Chondrocyte (in vitro differentiated cells): Measurements from ENCODE around the gene CBX4. TPM values are rescaled to one million over a fixed set of nuclear protein-coding genes. Genes with fewer than 3 reads are reported as not detected.

ENCODE experiments used
- DNase-seq: peaks from one replicate; pipeline ENCODE4 v3.0.0; 2021; ENCODE audit warnings: mixed read lengths, low spot score
- H3K27ac Mint-ChIP-seq: one replicate; pipeline ENCODE4 v1.8.0; 2021; ENCODE audit warnings: mild to moderate bottlenecking, moderate library complexity, mixed read lengths; ENCODE audit not compliant: unreplicated experiment
- H3K27me3 Mint-ChIP-seq: 2 replicates; pipeline ENCODE4 v1.8.0; 2021; ENCODE audit warnings: low read depth, mixed read lengths
- H3K36me3 Mint-ChIP-seq: 2 replicates; pipeline ENCODE4 v1.8.0; 2021; ENCODE audit warnings: low read depth, mixed read lengths
- H3K4me1 Mint-ChIP-seq: 2 replicates; pipeline ENCODE4 v1.8.0; 2021; ENCODE audit warnings: low read depth, mild to moderate bottlenecking, mixed read lengths
- H3K4me3 Mint-ChIP-seq: one replicate; pipeline ENCODE4 v1.8.0; 2021; ENCODE audit warnings: mild to moderate bottlenecking, moderate library complexity, mixed read lengths; ENCODE audit not compliant: unreplicated experiment
- H3K9me3 Mint-ChIP-seq: 2 replicates; pipeline ENCODE4 v1.8.0; 2021; ENCODE audit warnings: low read depth, mixed read lengths
- CTCF ChIP-seq: fragments of 200-600 bp; sonication (generic); IDR thresholded peaks from 2 replicates; pipeline ENCODE4 v1.5.0; 2021; ENCODE audit warnings: antibody characterized with exemption, mild to moderate bottlenecking, moderate library complexity
- total RNA-seq: library from RNA; stranded (reverse); gene quantifications from 3 replicates; pipeline ENCODE4 v1.2.1, GENCODE V29; 2021

The CBX4 gene
- total RNA-seq, 1 donor from 2014 or later: 26.8 TPM

DNA sequence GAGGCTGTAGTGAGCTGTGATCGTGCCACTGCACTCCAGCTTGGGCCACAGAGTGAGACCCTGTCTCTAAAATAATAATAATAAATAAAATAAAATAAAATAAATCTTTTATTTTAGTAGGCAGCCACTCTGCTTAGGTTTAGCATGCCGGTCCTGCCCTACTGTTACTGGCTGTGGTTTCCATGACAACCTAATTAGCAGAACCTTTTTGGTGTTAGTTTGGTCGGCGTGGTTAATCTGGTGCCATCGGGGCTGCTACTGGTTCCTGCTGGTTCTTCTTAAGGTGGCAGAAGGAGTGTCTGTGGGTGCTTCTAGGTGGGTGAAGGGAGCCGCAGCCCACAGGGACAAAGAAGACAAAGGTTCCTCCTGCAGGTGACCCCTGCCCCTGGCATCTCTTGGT, 37.8 kb upstream of the CBX4 start:
- H3K27ac Mint-ChIP-seq: no peak overlapping the region
- H3K4me1 Mint-ChIP-seq: no peaks in the 10 kb centered on the region

GRCh38 chr17:79875511-79875910, 36.3 kb upstream of the CBX4 start:
- Mint-ChIP-seq H3K9me3 (peaks cover 4% of the 10 kb centered on the region), H3K36me3 (peaks cover 4% of the 10 kb centered on the region), H3K27me3 (peaks cover 4% of the 10 kb centered on the region), H3K4me3 (no peak overlapping the region), H3K27ac (no peak overlapping the region), H3K4me1 (no peaks in the 10 kb centered on the region)
- no peak for DNase-seq
- TF ChIP-seq CTCF: no peak

More for the DNA sequence above, 37.8 kb upstream of the CBX4 start:
- Mint-ChIP-seq H3K36me3 (peaks cover 4% of the 10 kb centered on the region), H3K27me3 (peaks cover 10% of the 10 kb centered on the region), H3K4me3 (no peak overlapping the region), H3K9me3 (peaks cover 4% of the 10 kb centered on the region)
- no peak for TF ChIP-seq CTCF
- peak; percentile 35 for DNase-seq

GRCh38 chr17:79874329-79874981, 35.2 kb upstream of the CBX4 start:
- peaks cover 4% of the 10 kb centered on the region for H3K36me3 Mint-ChIP-seq
- H3K9me3 Mint-ChIP-seq: peaks cover 4% of the 10 kb centered on the region
- no peak overlapping the region for H3K4me3 Mint-ChIP-seq
- peaks cover 4% of the 10 kb centered on the region for H3K27me3 Mint-ChIP-seq
- no peak overlapping the region for H3K27ac Mint-ChIP-seq
- H3K4me1 Mint-ChIP-seq: no peaks in the 10 kb centered on the region
- DNase-seq: no peak
- peak; percentile 72 for TF ChIP-seq CTCF

DNA sequence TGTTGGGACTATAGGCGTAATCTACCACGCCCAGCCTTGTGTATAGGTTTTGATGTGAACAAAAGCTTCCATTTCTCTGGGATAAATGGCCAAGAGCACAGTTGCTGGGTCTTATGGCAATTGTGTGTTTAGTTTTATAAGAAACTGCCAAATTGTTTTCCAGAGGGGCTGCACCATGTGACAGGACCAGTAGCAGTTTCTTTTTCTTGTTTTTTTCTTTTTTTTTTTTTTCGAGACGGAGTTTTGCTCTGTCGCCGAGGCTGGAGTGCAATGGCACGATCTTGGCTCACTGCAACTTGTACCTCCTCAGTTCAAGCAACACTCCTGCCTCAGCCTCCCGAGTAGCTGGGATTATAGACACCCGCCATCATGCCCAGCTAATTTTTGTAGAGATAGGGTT, 34.3 kb upstream of the CBX4 start:
- TF ChIP-seq CTCF: no peak
- no peak for DNase-seq

GRCh38 chr17:79872762-79873161, 33.5 kb upstream of the CBX4 start:
- Mint-ChIP-seq H3K4me3 (no peak overlapping the region), H3K9me3 (peaks cover 4% of the 10 kb centered on the region), H3K4me1 (no peaks in the 10 kb centered on the region), H3K27me3 (peaks cover 4% of the 10 kb centered on the region), H3K36me3 (peaks cover 4% of the 10 kb centered on the region), H3K27ac (no peak overlapping the region)
- DNase-seq: peak; percentile 39
- TF ChIP-seq CTCF: no peak

More for the DNA sequence above, 34.3 kb upstream of the CBX4 start:
- peaks cover 4% of the 10 kb centered on the region for H3K9me3 Mint-ChIP-seq
- peaks cover 4% of the 10 kb centered on the region for H3K27me3 Mint-ChIP-seq
- no peaks in the 10 kb centered on the region for H3K4me1 Mint-ChIP-seq
- no peak overlapping the region for H3K4me3 Mint-ChIP-seq
- peaks cover 4% of the 10 kb centered on the region for H3K36me3 Mint-ChIP-seq
- H3K27ac Mint-ChIP-seq: no peak overlapping the region
